ENCODE measurements around the gene ADAM23.

GRCh38 chr2:206478340-206478739, 35.0 kb downstream of the ADAM23 start:
- TF ChIP-seq, protein P1, sequence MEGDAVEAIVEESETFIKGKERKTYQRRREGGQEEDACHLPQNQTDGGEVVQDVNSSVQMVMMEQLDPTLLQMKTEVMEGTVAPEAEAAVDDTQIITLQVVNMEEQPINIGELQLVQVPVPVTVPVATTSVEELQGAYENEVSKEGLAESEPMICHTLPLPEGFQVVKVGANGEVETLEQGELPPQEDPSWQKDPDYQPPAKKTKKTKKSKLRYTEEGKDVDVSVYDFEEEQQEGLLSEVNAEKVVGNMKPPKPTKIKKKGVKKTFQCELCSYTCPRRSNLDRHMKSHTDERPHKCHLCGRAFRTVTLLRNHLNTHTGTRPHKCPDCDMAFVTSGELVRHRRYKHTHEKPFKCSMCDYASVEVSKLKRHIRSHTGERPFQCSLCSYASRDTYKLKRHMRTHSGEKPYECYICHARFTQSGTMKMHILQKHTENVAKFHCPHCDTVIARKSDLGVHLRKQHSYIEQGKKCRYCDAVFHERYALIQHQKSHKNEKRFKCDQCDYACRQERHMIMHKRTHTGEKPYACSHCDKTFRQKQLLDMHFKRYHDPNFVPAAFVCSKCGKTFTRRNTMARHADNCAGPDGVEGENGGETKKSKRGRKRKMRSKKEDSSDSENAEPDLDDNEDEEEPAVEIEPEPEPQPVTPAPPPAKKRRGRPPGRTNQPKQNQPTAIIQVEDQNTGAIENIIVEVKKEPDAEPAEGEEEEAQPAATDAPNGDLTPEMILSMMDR (conservative IDR thresholded peaks at IDR 0.05): no peak
- no peak for TF ChIP-seq ZFX (IDR thresholded peaks at IDR 0.05)
